ENCODE measurements around the gene MAN2A2.

MAN2A2 gene

DNA sequence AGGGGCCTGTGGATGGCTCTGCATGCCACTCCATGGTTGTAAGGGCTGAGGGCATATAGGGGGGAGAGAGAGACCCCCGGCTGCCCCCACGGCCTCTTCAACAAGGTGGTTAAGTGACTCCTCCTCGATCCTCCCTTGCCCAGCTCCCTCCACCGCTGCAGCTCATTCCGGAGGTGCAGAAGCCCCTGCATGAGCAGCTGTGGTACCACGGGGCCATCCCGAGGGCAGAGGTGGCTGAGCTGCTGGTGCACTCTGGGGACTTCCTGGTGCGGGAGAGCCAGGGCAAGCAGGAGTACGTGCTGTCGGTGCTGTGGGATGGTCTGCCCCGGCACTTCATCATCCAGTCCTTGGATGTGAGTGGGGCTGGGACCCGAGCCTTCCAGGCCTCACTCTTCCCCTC lies 12.3 kb upstream of the MAN2A2 start:
- H3K36me3 ChIP-seq (ENCODE audit: control insufficient read depth, low read length): peaks cover 54% of the 10 kb centered on the region
- H3F3A ChIP-seq (ENCODE audit: control insufficient read depth, insufficient read depth): peaks cover under 1% of the 10 kb centered on the region
- no peaks in the 10 kb centered on the region for H3K79me2 ChIP-seq (ENCODE audit: control insufficient read depth, low read length)
- no peaks in the 10 kb centered on the region for H3K9me2 ChIP-seq (replicated peaks; ENCODE audit: control insufficient read depth, low read length)
- no peak overlapping the region for H3K4me3 ChIP-seq (ENCODE audit: low read length)
- H3K27me3 ChIP-seq (ENCODE audit: control insufficient read depth, low read length): no peaks in the 10 kb centered on the region
- no peak overlapping the region for H3K27ac ChIP-seq (ENCODE audit: low read depth, low read length)
- no peaks in the 10 kb centered on the region for H3K9me3 ChIP-seq (ENCODE audit: control insufficient read depth, insufficient read depth, low read length)
- H4K20me1 ChIP-seq (ENCODE audit: control insufficient read depth, insufficient read depth, low read depth, low read length): no peaks in the 10 kb centered on the region
- peaks cover 26% of the 10 kb centered on the region for H3K4me1 ChIP-seq (ENCODE audit: control insufficient read depth, low read length)
- H3K4me2 ChIP-seq (ENCODE audit: low read length): no peak overlapping the region
- TF ChIP-seq, protein P1, sequence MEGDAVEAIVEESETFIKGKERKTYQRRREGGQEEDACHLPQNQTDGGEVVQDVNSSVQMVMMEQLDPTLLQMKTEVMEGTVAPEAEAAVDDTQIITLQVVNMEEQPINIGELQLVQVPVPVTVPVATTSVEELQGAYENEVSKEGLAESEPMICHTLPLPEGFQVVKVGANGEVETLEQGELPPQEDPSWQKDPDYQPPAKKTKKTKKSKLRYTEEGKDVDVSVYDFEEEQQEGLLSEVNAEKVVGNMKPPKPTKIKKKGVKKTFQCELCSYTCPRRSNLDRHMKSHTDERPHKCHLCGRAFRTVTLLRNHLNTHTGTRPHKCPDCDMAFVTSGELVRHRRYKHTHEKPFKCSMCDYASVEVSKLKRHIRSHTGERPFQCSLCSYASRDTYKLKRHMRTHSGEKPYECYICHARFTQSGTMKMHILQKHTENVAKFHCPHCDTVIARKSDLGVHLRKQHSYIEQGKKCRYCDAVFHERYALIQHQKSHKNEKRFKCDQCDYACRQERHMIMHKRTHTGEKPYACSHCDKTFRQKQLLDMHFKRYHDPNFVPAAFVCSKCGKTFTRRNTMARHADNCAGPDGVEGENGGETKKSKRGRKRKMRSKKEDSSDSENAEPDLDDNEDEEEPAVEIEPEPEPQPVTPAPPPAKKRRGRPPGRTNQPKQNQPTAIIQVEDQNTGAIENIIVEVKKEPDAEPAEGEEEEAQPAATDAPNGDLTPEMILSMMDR (IDR thresholded peaks at IDR 0.05; ENCODE audit: low read depth, low read length, poor library complexity, severe bottlenecking): no peak
- TF ChIP-seq EZH2phosphoT487 (IDR thresholded peaks at IDR 0.05; ENCODE audit: borderline replicate concordance, low read length): no peak

DNA sequence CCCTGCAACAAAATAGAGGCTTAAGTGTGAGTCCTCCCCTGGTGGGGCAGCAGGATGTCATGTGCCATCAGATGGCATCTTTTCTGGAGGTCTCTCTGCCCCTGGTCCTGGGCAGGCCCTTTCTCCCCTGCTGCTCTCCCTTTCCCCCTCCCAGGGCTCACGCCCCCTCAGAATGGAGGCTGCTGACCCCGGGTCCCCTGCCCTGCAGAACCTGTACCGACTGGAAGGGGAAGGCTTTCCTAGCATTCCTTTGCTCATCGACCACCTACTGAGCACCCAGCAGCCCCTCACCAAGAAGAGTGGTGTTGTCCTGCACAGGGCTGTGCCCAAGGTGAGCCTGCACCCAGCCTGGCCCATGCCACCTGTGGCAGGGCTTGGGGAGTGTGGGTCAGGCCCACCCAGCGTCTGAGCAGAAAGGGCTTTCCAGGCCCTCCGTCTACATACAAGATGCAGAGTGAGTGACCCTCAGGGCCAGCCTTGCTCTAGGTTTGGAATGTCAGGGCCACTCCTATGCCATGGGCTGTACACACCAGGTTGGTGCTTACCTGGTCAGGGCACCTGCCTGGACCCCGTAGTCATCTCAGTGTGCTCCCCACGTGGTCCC lies 11.7 kb upstream of the MAN2A2 start:
- H3K79me2 ChIP-seq (ENCODE audit: control insufficient read depth, low read length): no peaks in the 10 kb centered on the region
- H3K4me2 ChIP-seq (ENCODE audit: low read length): no peak overlapping the region
- no peak overlapping the region for H3K4me3 ChIP-seq (ENCODE audit: low read length)
- no peak overlapping the region for H3K27ac ChIP-seq (ENCODE audit: low read depth, low read length)
- no peaks in the 10 kb centered on the region for H3K9me2 ChIP-seq (replicated peaks; ENCODE audit: control insufficient read depth, low read length)
- peaks cover 56% of the 10 kb centered on the region for H3K36me3 ChIP-seq (ENCODE audit: control insufficient read depth, low read length)
- peaks cover 7% of the 10 kb centered on the region for H3F3A ChIP-seq (ENCODE audit: control insufficient read depth, insufficient read depth)
- H4K20me1 ChIP-seq (ENCODE audit: control insufficient read depth, insufficient read depth, low read depth, low read length): no peaks in the 10 kb centered on the region
- no peaks in the 10 kb centered on the region for H3K9me3 ChIP-seq (ENCODE audit: control insufficient read depth, insufficient read depth, low read length)
- no peaks in the 10 kb centered on the region for H3K27me3 ChIP-seq (ENCODE audit: control insufficient read depth, low read length)
- peaks cover 26% of the 10 kb centered on the region for H3K4me1 ChIP-seq (ENCODE audit: control insufficient read depth, low read length)
- TF ChIP-seq, protein P1 (IDR thresholded peaks at IDR 0.05; ENCODE audit: low read depth, low read length, poor library complexity, severe bottlenecking): no peak
- TF ChIP-seq EZH2phosphoT487 (IDR thresholded peaks at IDR 0.05; ENCODE audit: borderline replicate concordance, low read length): no peak

DNA sequence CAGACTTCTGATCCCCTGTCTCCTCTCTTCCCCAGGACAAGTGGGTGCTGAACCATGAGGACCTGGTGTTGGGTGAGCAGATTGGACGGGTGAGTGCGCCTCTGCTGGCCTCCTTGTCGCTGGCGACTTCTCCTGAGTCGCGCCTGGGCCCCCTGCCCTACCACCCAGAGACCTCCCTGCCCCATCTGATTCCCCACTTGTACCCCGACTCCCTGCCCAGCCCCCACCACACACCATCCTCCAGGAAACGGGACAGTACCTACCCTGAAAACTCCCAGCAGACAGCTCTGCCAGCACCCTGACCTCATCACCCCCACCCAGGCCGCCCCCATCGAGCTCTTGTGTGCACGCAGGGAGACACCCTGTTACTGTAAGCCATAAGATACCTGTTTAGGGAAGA lies 11.1 kb upstream of the MAN2A2 start:
- Histone ChIP-seq H3K9me3 (ENCODE audit: control insufficient read depth, insufficient read depth, low read length) (no peaks in the 10 kb centered on the region), H3K27me3 (ENCODE audit: control insufficient read depth, low read length) (no peaks in the 10 kb centered on the region), H3K4me3 (ENCODE audit: low read length) (no peak overlapping the region), H3F3A (ENCODE audit: control insufficient read depth, insufficient read depth) (peaks cover 13% of the 10 kb centered on the region), H3K9me2 (replicated peaks; ENCODE audit: control insufficient read depth, low read length) (no peaks in the 10 kb centered on the region), H4K20me1 (ENCODE audit: control insufficient read depth, insufficient read depth, low read depth, low read length) (no peaks in the 10 kb centered on the region), H3K4me2 (ENCODE audit: low read length) (no peak overlapping the region), H3K4me1 (ENCODE audit: control insufficient read depth, low read length) (peaks cover 32% of the 10 kb centered on the region), H3K27ac (ENCODE audit: low read depth, low read length) (no peak overlapping the region), H3K79me2 (ENCODE audit: control insufficient read depth, low read length) (no peaks in the 10 kb centered on the region), H3K36me3 (ENCODE audit: control insufficient read depth, low read length) (peaks cover 52% of the 10 kb centered on the region)
- TF ChIP-seq, protein P1 (IDR thresholded peaks at IDR 0.05; ENCODE audit: low read depth, low read length, poor library complexity, severe bottlenecking): no peak
- no peak for TF ChIP-seq EZH2phosphoT487 (IDR thresholded peaks at IDR 0.05; ENCODE audit: borderline replicate concordance, low read length)

All from DOHH2 (cell line).